ENCODE measurements around the gene CBARP. TPM values are rescaled to one million over a fixed set of nuclear protein-coding genes. Genes with fewer than 3 reads are reported as not detected.

CBARP gene
- total and polyA plus RNA-seq, 2 of the 13 experiments (the other 11 are each of a cell fraction or from before 2014, with no cell fraction given), result 1.2 to 1.4 TPM

GRCh38 chr19:1251330-1252220 is 13.8 kb upstream of the CBARP start (continued):
- no peak for TF ChIP-seq SETDB1 (CRISPR knock-in tag; IDR thresholded peaks at IDR 0.05; ENCODE audit: borderline replicate concordance)
- TF ChIP-seq ZNF562 (CRISPR knock-in tag; IDR thresholded peaks at IDR 0.05; ENCODE audit: borderline replicate concordance), result no peak
- TF ChIP-seq ZNF672 (CRISPR knock-in tag; IDR thresholded peaks at IDR 0.05), result no peak
- no peak for TF ChIP-seq ZBTB40 (IDR thresholded peaks at IDR 0.05)
- no peak for TF ChIP-seq ZBTB40 (CRISPR knock-in tag; IDR thresholded peaks at IDR 0.05)
- TF ChIP-seq CBX2 (IDR thresholded peaks at IDR 0.05; ENCODE audit: low read depth, low read length), result no peak
- no peak for TF ChIP-seq CBX2 (CRISPR knock-in tag; IDR thresholded peaks at IDR 0.05; ENCODE audit: low read depth)
- TF ChIP-seq TRAFD1 (CRISPR knock-in tag; IDR thresholded peaks at IDR 0.05; ENCODE audit: borderline replicate concordance), result no peak
- no peak for TF ChIP-seq PCBP1 (IDR thresholded peaks at IDR 0.05; ENCODE audit: borderline replicate concordance, low read depth, low read length)
- no peak for TF ChIP-seq ZNF20 (CRISPR knock-in tag; IDR thresholded peaks at IDR 0.05)
- no peak for TF ChIP-seq MTF1 (CRISPR knock-in tag; IDR thresholded peaks at IDR 0.05)
- TF ChIP-seq SRSF4 (IDR thresholded peaks at IDR 0.05; ENCODE audit: low read depth, low read length, poor library complexity, severe bottlenecking), result no peak
- peak; percentile 81; the same call in 1 of the 2 replicates for TF ChIP-seq ARID4A (CRISPR knock-in tag; IDR thresholded peaks at IDR 0.05; ENCODE audit: borderline replicate concordance)
